Stomach (tissue), 9 donors: ENCODE results near the gene CHN2. TPM values are rescaled to one million over a fixed set of nuclear protein-coding genes. Genes with fewer than 3 reads are reported as not detected.
A peak's percentile ranks its signal among the peaks of the same experiment; 100 is the strongest.

Experiments used
- DNase-seq, 2 donors: peaks; one replicate each; pipeline versions ENCODE4 v3.0.0 to v3.0.0-alpha.2; 2013 to 2019
- H3K27ac ChIP-seq, 5 donors: fragments of 200-600 bp in 4 of 5; sonication (generic) in 4 of 5; one replicate each; pipeline ENCODE4 v1.5.1; 2013 to 2019; ENCODE audit warnings: mild to moderate bottlenecking in 1 of 5, moderate library complexity in 1 of 5
- H3K27me3 ChIP-seq, 3 donors: fragments of 200-600 bp; sonication (generic); one replicate each; pipeline ENCODE4 v1.5.1; 2017 to 2019; ENCODE audit warnings: mixed run types in 1 of 3
- H3K36me3 ChIP-seq, 4 donors: fragments of 200-600 bp; sonication (generic); 1 replicate in 3 of 4; 2 replicates in 1 of 4; pipeline ENCODE4 v1.5.1; 2016 to 2019
- H3K4me1 ChIP-seq, 4 donors: fragments of 200-600 bp; sonication (generic); one replicate each; pipeline ENCODE4 v1.5.1; 2016 to 2019
- H3K4me3 ChIP-seq, 4 donors: fragments of 200-600 bp; sonication (generic) in 3 of 4; one replicate each; pipeline ENCODE4 v1.5.1; 2016 to 2019; ENCODE audit warnings: mild to moderate bottlenecking in 1 of 4
- H3K9me3 ChIP-seq, 4 donors: fragments of 200-600 bp; sonication (generic); one replicate each; pipeline ENCODE4 v1.5.1; 2016 to 2019
- CTCF ChIP-seq, 7 experiments: fragments of 450-650 bp in 4 of 7; fragments of 200-600 bp in 3 of 7; sonication (generic) in 3 of 7; IDR thresholded peaks; one replicate each; pipeline ENCODE4 v1.5.1; 2016 to 2019; ENCODE audit warnings: antibody characterized with exemption in 7 of 7, control low read depth in 2 of 7, mild to moderate bottlenecking in 1 of 7
- EP300 ChIP-seq: sonication (generic); formaldehyde crosslinking; IDR thresholded peaks from one replicate; pipeline ENCODE4 v1.6.1; 2017; ENCODE audit warnings: antibody characterized with exemption
- POLR2A ChIP-seq, 4 donors: fragments of 450-650 bp; IDR thresholded peaks; one replicate each; pipeline ENCODE4 v1.6.1; 2016; ENCODE audit warnings: antibody characterized with exemption in 4 of 4, control low read depth in 2 of 4, mild to moderate bottlenecking in 1 of 4, moderate library complexity in 1 of 4
- POLR2AphosphoS5 ChIP-seq, 3 donors: sonication (generic); formaldehyde crosslinking; IDR thresholded peaks; one replicate each; pipeline ENCODE4 v1.6.1; 2016; ENCODE audit warnings: antibody characterized with exemption in 3 of 3
- WGBS, 5 donors: extraction: QIAGEN DNeasy Blood & Tissue Kit in 3 of 5; methylation state at CpG; one replicate each; pipeline versions ENCODE4 v1.1.5 to v1.1.7; 2013 to 2018; 5-methylcytosine and 5-hydroxymethylcytosine counted together
- intact Hi-C: fragments of 100-400 bp; cut with DNase I; formaldehyde crosslinking; loops from one replicate; pipeline ENCODE4 v1.15.1; 2023; ENCODE audit warnings: low total_unique reads
- polyA plus RNA-seq, 3 donors: library from polyadenylated mRNA; stranded (reverse); fragments of 200-250 nt; gene quantifications; one replicate each; pipeline ENCODE4 v1.2.3, GENCODE V29; 2013
- total RNA-seq, 5 donors: library from RNA; depleted of rRNA; stranded (reverse); fragments of >200 nt; gene quantifications; one replicate each; pipeline versions ENCODE4 v1.1.0 to v1.2.3, GENCODE V29; 2014 to 2016
- donor health status: healthy with polysubstance abuse.
- donor health status: Bipolar disorder and iron deficiency.
- donor health status: healthy.

The CHN2 gene
- total and polyA plus RNA-seq, 8 donors = 2.4 to 47.8 (median 13.8) TPM

- DNase-seq = no peak
- intact Hi-C loops = no loop called here
- Histone ChIP-seq H3K4me1 (peaks cover 0 to 8% (median 0%) of the 10 kb centered on the region in 4 donors), H3K27ac (no peak overlapping the region), H3K4me3 (no peak overlapping the region), H3K27me3 (no peaks in the 10 kb centered on the region), H3K9me3 (no peaks in the 10 kb centered on the region), H3K36me3 (no peaks in the 10 kb centered on the region)
- TF ChIP-seq EP300 = no peak
- no peak for TF ChIP-seq CTCF (IDR thresholded peaks at IDR 0.05)
- no peak for TF ChIP-seq POLR2A (IDR thresholded peaks at IDR 0.05)
- TF ChIP-seq POLR2AphosphoS5 (IDR thresholded peaks at IDR 0.05) = no peak
- WGBS, 5 donors = 89 to 98% (median 96%) methylated on average over 5 of the region's 5 CpGs
These were observed 260.4 kb downstream of the CHN2 start for GRCh38 chr7:29454899-29455451.

GRCh38 chr7:29457141-29457561 is 262.6 kb downstream of the CHN2 start:
- H3K4me3 ChIP-seq = no peak overlapping the region
- TF ChIP-seq POLR2A (IDR thresholded peaks at IDR 0.05) = no peak
- no peak for TF ChIP-seq POLR2AphosphoS5 (IDR thresholded peaks at IDR 0.05)
- no peak for TF ChIP-seq EP300
- no peak for TF ChIP-seq CTCF (IDR thresholded peaks at IDR 0.05)
- H3K36me3 ChIP-seq = no peaks in the 10 kb centered on the region
- no peaks in the 10 kb centered on the region for H3K27me3 ChIP-seq
- 66 to 80% (median 76%) methylated on average over 7 of the region's 7 CpGs for WGBS, 5 donors
- intact Hi-C loops = no loop called here
- no peak overlapping the region for H3K27ac ChIP-seq
- DNase-seq = no peak
- H3K4me1 ChIP-seq = peaks cover 0 to 8% (median 0%) of the 10 kb centered on the region in 4 donors
- H3K9me3 ChIP-seq = no peaks in the 10 kb centered on the region

GRCh38 chr7:29457565-29458011 is 263.0 kb downstream of the CHN2 start:
- intact Hi-C loops = no loop called here
- TF ChIP-seq CTCF (IDR thresholded peaks at IDR 0.05) (no peak), EP300 (no peak), POLR2AphosphoS5 (IDR thresholded peaks at IDR 0.05) (no peak), POLR2A (IDR thresholded peaks at IDR 0.05) (no peak)
- H3K27ac ChIP-seq = no peak overlapping the region
- peaks cover 0 to 8% (median 0%) of the 10 kb centered on the region in 4 donors for H3K4me1 ChIP-seq
- H3K36me3 ChIP-seq = no peaks in the 10 kb centered on the region
- WGBS, 5 donors = 57 to 79% (median 72%) methylated on average over 7 of the region's 7 CpGs
- H3K4me3 ChIP-seq = no peak overlapping the region
- H3K9me3 ChIP-seq = no peaks in the 10 kb centered on the region
- H3K27me3 ChIP-seq = no peaks in the 10 kb centered on the region
- DNase-seq = peak in 1 of 2 donors; percentile 23

GRCh38 chr7:29458933-29459332 is 264.4 kb downstream of the CHN2 start:
- no peak overlapping the region for H3K4me3 ChIP-seq
- intact Hi-C loops = no loop called here
- no peak overlapping the region for H3K27ac ChIP-seq
- no peaks in the 10 kb centered on the region for H3K27me3 ChIP-seq
- no peaks in the 10 kb centered on the region for H3K36me3 ChIP-seq
- TF ChIP-seq POLR2AphosphoS5 (IDR thresholded peaks at IDR 0.05) = no peak
- no peak for TF ChIP-seq CTCF (IDR thresholded peaks at IDR 0.05)
- no peak for TF ChIP-seq POLR2A (IDR thresholded peaks at IDR 0.05)
- TF ChIP-seq EP300 = no peak
- DNase-seq = no peak
- WGBS, 5 donors = 75 to 89% (median 88%) methylated on average over 7 of the region's 7 CpGs
- peaks cover 0 to 8% (median 0%) of the 10 kb centered on the region in 4 donors for H3K4me1 ChIP-seq
- no peaks in the 10 kb centered on the region for H3K9me3 ChIP-seq
